ENCODE results near the gene ITGB1.
A peak's percentile ranks its signal among the peaks of the same experiment; 100 is the strongest.
"Not testable (repeated sequence)": the region's sequence is repeated elsewhere in the genome, so short reads cannot be mapped to it uniquely, and the experiment has no call there.

ITGB1 gene

DNA sequence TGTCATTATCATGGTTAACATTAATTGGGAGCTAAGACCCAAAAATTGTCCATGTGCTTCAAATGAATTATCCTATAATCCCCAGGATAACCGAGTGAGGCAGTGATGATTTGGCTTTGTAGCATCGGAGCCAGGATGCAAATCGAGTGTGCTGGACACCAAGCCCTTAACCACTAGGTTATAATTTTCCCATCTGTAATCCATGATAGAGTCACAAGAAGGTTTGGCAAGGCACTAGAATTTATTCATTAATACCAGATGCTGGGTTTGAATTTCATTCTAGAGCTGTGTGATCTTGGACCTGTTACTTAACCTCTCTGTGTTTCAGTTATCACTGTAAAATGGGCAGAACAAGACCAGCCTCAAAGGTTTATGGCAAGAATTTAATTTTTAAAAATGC is 21.0 kb upstream of the ITGB1 start:
- Histone ChIP-seq H3K9ac (ENCODE audit: low read length) (no peak overlapping the region), H3K79me2 (ENCODE audit: control insufficient read depth, insufficient read depth, low read length) (no peaks in the 10 kb centered on the region), H3K27me3 (ENCODE audit: insufficient read depth, low read length, poor library complexity) (no peaks in the 10 kb centered on the region), H3K27ac (ENCODE audit: low read depth, low read length) (no peak overlapping the region), H3K4ac (ENCODE audit: low read depth, low read length) (no peak overlapping the region), H4K5ac (ENCODE audit: low read length) (no peak overlapping the region), H3K79me1 (ENCODE audit: low read length) (no peaks in the 10 kb centered on the region), H2BK5ac (ENCODE audit: low read length) (no peak overlapping the region), H3K4me1 (ENCODE audit: control insufficient read depth, low read depth, low read length) (peaks cover 6% of the 10 kb centered on the region), H3K4me3 (ENCODE audit: low read length) (no peak overlapping the region), H2BK15ac (replicated peaks; ENCODE audit: low read depth) (no peak overlapping the region), H3K36me3 (ENCODE audit: control insufficient read depth, insufficient read depth, low read length) (no peaks in the 10 kb centered on the region), H3K23ac (ENCODE audit: low read length) (no peak overlapping the region), H4K8ac (ENCODE audit: low read depth, low read length) (no peak overlapping the region), H2BK120ac (ENCODE audit: low read depth, low read length) (no peak overlapping the region), H2AK5ac (ENCODE audit: low read length) (no peak overlapping the region), H3K4me2 (ENCODE audit: low read length) (no peak overlapping the region), H3K18ac (ENCODE audit: low read length) (no peak overlapping the region), H3K56ac (ENCODE audit: low read length) (no peak overlapping the region)
- WGBS (ENCODE audit: extremely low coverage, insufficient coverage, low lambda C conversion rate) = no CpG with 5 or more reads among the region's 3 CpGs
- DNase-seq = no peak

DNA sequence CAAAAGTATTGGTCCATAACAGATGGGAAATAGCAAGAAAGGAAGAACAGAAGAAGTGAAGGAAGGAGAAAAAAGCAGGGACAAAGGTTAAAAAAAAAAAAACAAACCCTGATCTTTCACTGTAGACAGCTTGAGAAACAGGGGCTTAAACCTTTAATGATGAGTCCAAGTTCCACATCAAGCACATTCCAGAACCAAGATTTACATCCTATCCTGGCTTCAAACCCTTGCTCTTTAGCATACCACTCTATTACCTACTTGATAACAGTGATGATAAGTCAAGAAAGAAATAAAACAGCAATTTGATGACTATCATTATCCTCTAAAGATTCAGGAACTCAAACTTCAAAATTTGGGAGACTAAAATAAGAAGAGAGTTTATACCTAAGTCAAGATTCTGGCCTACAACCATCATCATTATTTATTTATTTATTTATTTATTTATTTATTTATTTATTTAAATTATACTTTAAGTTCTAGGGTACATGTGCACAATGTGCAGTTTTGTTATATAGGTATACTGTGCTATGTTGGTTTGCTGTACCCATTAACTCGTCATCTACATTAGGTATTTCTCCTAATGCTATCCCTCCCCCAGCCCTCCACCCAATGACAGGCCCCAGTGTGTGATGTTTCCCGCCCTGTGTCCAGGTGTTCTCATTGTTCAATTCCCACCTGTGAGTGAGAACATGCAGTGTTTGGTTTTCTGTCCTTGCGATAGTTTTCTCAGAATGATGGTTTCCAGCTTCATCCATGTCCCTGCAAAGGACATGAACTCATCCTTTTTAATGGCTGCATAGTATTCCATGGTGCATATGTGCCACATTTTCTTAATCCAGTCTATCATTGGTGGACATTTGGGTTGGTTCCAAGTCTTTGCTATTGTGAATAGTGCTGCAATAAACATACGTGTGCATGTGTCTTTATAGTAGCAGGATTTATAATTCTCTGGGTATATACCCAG is 20.1 kb upstream of the ITGB1 start:
- WGBS (ENCODE audit: extremely low coverage, insufficient coverage, low lambda C conversion rate) = no CpG with 5 or more reads among the region's 4 CpGs
- H3K4me3 ChIP-seq (ENCODE audit: low read length) = not testable (repeated sequence)

DNA sequence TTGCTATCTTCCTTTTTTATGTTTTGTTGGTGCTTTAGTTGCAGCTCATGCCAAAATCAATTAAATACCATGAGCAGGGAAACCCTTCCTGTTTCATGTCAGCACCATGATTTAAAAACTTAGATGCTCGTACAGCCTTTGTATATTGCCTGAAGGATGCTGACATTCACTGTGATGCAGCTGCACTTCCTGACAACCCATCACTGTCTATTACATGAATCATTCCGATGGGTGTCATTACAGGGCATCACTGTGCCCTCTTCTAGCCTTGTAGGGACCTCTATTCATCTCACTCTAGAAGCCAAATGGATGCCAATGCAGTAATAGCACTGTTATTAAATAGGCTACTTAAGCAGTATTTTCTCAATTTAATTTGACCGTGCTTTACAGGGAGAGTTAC is 18.3 kb upstream of the ITGB1 start:
- H3K9ac ChIP-seq (ENCODE audit: low read length) = no peak overlapping the region

More for the DNA sequence above, 20.1 kb upstream of the ITGB1 start:
- H2AK5ac ChIP-seq (ENCODE audit: low read length); H3K27me3 ChIP-seq (ENCODE audit: insufficient read depth, low read length, poor library complexity); H3K4me2 ChIP-seq (ENCODE audit: low read length); H3K4ac ChIP-seq (ENCODE audit: low read depth, low read length); H3K79me1 ChIP-seq (ENCODE audit: low read length); H3K9ac ChIP-seq (ENCODE audit: low read length); H3K4me1 ChIP-seq (ENCODE audit: control insufficient read depth, low read depth, low read length); H2BK120ac ChIP-seq (ENCODE audit: low read depth, low read length); H2BK15ac ChIP-seq (replicated peaks; ENCODE audit: low read depth); H4K5ac ChIP-seq (ENCODE audit: low read length); H4K8ac ChIP-seq (ENCODE audit: low read depth, low read length); H3K79me2 ChIP-seq (ENCODE audit: control insufficient read depth, insufficient read depth, low read length); H3K36me3 ChIP-seq (ENCODE audit: control insufficient read depth, insufficient read depth, low read length); H2BK5ac ChIP-seq (ENCODE audit: low read length); H3K23ac ChIP-seq (ENCODE audit: low read length); H3K27ac ChIP-seq (ENCODE audit: low read depth, low read length); H3K18ac ChIP-seq (ENCODE audit: low read length); H3K56ac ChIP-seq (ENCODE audit: low read length); DNase-seq: not testable (repeated sequence)

DNA sequence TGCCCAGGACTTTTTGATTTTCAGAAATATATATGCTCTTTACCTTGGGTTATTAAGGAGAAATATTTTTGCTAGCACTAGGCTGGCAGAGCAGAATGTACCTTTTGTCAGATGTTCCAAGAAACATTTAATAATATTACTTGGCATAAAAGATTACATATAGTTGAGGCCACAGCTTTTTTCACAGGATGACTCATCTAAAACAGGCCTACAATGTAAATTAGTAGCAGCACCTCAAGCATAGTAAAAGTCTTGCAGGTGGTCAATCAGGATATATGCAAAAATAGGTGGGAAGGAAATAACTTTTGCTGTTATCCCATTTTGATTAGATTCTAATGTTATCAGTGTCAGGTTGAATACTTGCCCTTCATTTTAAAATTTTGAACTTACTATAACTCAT is 14.9 kb upstream of the ITGB1 start:
- H3K4ac ChIP-seq (ENCODE audit: low read depth, low read length) = no peak overlapping the region
- no peaks in the 10 kb centered on the region for H3K79me1 ChIP-seq (ENCODE audit: low read length)
- H2BK15ac ChIP-seq (replicated peaks; ENCODE audit: low read depth) = no peak overlapping the region
- H3K36me3 ChIP-seq (ENCODE audit: control insufficient read depth, insufficient read depth, low read length) = no peaks in the 10 kb centered on the region
- H3K79me2 ChIP-seq (ENCODE audit: control insufficient read depth, insufficient read depth, low read length) = no peaks in the 10 kb centered on the region
- H3K18ac ChIP-seq (ENCODE audit: low read length) = no peak overlapping the region
- DNase-seq = no peak
- no peak overlapping the region for H2BK120ac ChIP-seq (ENCODE audit: low read depth, low read length)
- H3K56ac ChIP-seq (ENCODE audit: low read length) = no peak overlapping the region
- no peak overlapping the region for H3K4me2 ChIP-seq (ENCODE audit: low read length)
- H4K8ac ChIP-seq (ENCODE audit: low read depth, low read length) = no peak overlapping the region
- H3K4me1 ChIP-seq (ENCODE audit: control insufficient read depth, low read depth, low read length) = peaks cover 4% of the 10 kb centered on the region
- H2AK5ac ChIP-seq (ENCODE audit: low read length) = no peak overlapping the region
- H3K4me3 ChIP-seq (ENCODE audit: low read length) = no peak overlapping the region
- no peaks in the 10 kb centered on the region for H3K27me3 ChIP-seq (ENCODE audit: insufficient read depth, low read length, poor library complexity)
- no peak overlapping the region for H3K27ac ChIP-seq (ENCODE audit: low read depth, low read length)
- H4K5ac ChIP-seq (ENCODE audit: low read length) = no peak overlapping the region
- no peak overlapping the region for H3K23ac ChIP-seq (ENCODE audit: low read length)
- H2BK5ac ChIP-seq (ENCODE audit: low read length) = no peak overlapping the region
- H3K9ac ChIP-seq (ENCODE audit: low read length) = no peak overlapping the region

More for the DNA sequence above, 18.3 kb upstream of the ITGB1 start:
- H3K4ac ChIP-seq (ENCODE audit: low read depth, low read length) = no peak overlapping the region
- H4K8ac ChIP-seq (ENCODE audit: low read depth, low read length) = no peak overlapping the region
- H3K27ac ChIP-seq (ENCODE audit: low read depth, low read length) = no peak overlapping the region
- no peak overlapping the region for H4K5ac ChIP-seq (ENCODE audit: low read length)
- no peaks in the 10 kb centered on the region for H3K79me2 ChIP-seq (ENCODE audit: control insufficient read depth, insufficient read depth, low read length)
- no peak overlapping the region for H3K4me3 ChIP-seq (ENCODE audit: low read length)
- H2BK5ac ChIP-seq (ENCODE audit: low read length) = no peak overlapping the region
- H3K23ac ChIP-seq (ENCODE audit: low read length) = no peak overlapping the region
- no peak overlapping the region for H2AK5ac ChIP-seq (ENCODE audit: low read length)
- no peak overlapping the region for H3K4me2 ChIP-seq (ENCODE audit: low read length)
- no peaks in the 10 kb centered on the region for H3K36me3 ChIP-seq (ENCODE audit: control insufficient read depth, insufficient read depth, low read length)
- H3K79me1 ChIP-seq (ENCODE audit: low read length) = no peaks in the 10 kb centered on the region
- no peaks in the 10 kb centered on the region for H3K27me3 ChIP-seq (ENCODE audit: insufficient read depth, low read length, poor library complexity)
- no peak overlapping the region for H3K56ac ChIP-seq (ENCODE audit: low read length)
- peaks cover 8% of the 10 kb centered on the region for H3K4me1 ChIP-seq (ENCODE audit: control insufficient read depth, low read depth, low read length)
- no peak overlapping the region for H2BK15ac ChIP-seq (replicated peaks; ENCODE audit: low read depth)
- no peak overlapping the region for H2BK120ac ChIP-seq (ENCODE audit: low read depth, low read length)
- no CpG with 5 or more reads among the region's 3 CpGs for WGBS (ENCODE audit: extremely low coverage, insufficient coverage, low lambda C conversion rate)
- no peak for DNase-seq
- no peak overlapping the region for H3K18ac ChIP-seq (ENCODE audit: low read length)

DNA sequence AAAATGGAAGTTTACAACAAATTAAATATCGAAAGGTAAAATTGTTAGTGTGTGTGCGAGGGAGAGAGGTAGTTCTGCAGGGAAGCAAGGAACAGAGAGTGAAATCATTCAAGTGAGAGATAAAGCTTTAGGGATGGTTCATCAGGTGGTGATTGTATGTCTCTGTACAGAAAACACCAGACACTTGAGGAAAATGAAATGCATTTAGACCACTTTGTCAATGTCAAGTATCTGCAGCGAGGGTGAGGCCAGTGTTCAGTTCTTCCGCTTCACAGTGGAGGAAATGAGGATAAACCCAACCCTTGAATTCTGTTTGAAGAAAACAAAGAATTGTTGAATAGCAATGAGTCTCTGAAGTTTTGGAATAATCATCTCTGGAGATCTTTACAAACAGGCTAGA is 14.4 kb upstream of the ITGB1 start:
- 50% methylated on average over 2 of the region's 4 CpGs for WGBS (ENCODE audit: extremely low coverage, insufficient coverage, low lambda C conversion rate)
- H3K27ac ChIP-seq (ENCODE audit: low read depth, low read length) = no peak overlapping the region

More for the DNA sequence above, 14.4 kb upstream of the ITGB1 start:
- Histone ChIP-seq H4K8ac (ENCODE audit: low read depth, low read length) (no peak overlapping the region), H3K56ac (ENCODE audit: low read length) (peak overlapping the region; percentile 44), H3K36me3 (ENCODE audit: control insufficient read depth, insufficient read depth, low read length) (no peaks in the 10 kb centered on the region), H2BK5ac (ENCODE audit: low read length) (no peak overlapping the region), H3K79me1 (ENCODE audit: low read length) (no peaks in the 10 kb centered on the region), H3K27me3 (ENCODE audit: insufficient read depth, low read length, poor library complexity) (no peaks in the 10 kb centered on the region), H3K4me2 (ENCODE audit: low read length) (no peak overlapping the region), H2BK120ac (ENCODE audit: low read depth, low read length) (no peak overlapping the region), H3K4ac (ENCODE audit: low read depth, low read length) (no peak overlapping the region), H3K18ac (ENCODE audit: low read length) (no peak overlapping the region), H3K79me2 (ENCODE audit: control insufficient read depth, insufficient read depth, low read length) (no peaks in the 10 kb centered on the region), H4K5ac (ENCODE audit: low read length) (no peak overlapping the region), H3K4me3 (ENCODE audit: low read length) (no peak overlapping the region), H3K9ac (ENCODE audit: low read length) (no peak overlapping the region), H3K4me1 (ENCODE audit: control insufficient read depth, low read depth, low read length) (peaks cover 4% of the 10 kb centered on the region), H2AK5ac (ENCODE audit: low read length) (no peak overlapping the region), H3K23ac (ENCODE audit: low read length) (peak overlapping the region; percentile 19), H2BK15ac (replicated peaks; ENCODE audit: low read depth) (no peak overlapping the region)
- no peak for DNase-seq

Measured in mesendoderm (in vitro differentiated cells).